Measurements from ENCODE around the gene MGST3.

GRCh38 chr1:165632152-165632469 lies 1.1 kb downstream of the MGST3 start:
- TF ChIP-seq, protein P1, sequence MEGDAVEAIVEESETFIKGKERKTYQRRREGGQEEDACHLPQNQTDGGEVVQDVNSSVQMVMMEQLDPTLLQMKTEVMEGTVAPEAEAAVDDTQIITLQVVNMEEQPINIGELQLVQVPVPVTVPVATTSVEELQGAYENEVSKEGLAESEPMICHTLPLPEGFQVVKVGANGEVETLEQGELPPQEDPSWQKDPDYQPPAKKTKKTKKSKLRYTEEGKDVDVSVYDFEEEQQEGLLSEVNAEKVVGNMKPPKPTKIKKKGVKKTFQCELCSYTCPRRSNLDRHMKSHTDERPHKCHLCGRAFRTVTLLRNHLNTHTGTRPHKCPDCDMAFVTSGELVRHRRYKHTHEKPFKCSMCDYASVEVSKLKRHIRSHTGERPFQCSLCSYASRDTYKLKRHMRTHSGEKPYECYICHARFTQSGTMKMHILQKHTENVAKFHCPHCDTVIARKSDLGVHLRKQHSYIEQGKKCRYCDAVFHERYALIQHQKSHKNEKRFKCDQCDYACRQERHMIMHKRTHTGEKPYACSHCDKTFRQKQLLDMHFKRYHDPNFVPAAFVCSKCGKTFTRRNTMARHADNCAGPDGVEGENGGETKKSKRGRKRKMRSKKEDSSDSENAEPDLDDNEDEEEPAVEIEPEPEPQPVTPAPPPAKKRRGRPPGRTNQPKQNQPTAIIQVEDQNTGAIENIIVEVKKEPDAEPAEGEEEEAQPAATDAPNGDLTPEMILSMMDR (IDR thresholded peaks at IDR 0.05 in 8 of 11, conservative IDR thresholded peaks at IDR 0.05 in 3 of 11): no peak
- no peak for TF ChIP-seq POLR2A (IDR thresholded peaks at IDR 0.05)

Data from spleen (tissue), 7 donors.